HG03378 (cell line): ENCODE data around the gene DHRS1.

Source experiments
- ATAC-seq: cut with Tn5 transposase; IDR thresholded peaks from one replicate; pipeline ENCODE4 v1.9.1; 2021; ENCODE audit warnings: mild to moderate bottlenecking, moderate library complexity; ENCODE audit not compliant: unreplicated experiment

The DHRS1 gene

DNA sequence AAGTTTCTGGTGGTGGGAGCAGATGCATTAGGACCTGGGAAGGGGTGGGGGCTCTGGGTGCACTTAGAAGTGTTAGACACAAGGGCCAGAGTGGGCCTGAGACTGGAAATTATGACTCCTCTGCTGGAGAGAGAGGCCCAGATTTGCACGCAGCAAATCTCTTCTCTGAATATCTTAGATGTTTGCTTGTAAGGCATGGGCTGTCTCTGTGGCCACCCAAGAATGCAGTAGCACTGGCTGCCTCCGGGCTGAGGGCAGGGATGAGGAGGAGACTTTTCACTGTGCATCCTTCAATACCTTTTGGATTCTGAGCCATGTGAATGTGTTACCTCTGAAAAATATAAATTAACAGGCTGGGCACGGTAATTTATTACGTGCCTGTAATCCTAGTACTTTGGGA, 14.2 kb downstream of the DHRS1 start:
- ATAC-seq: no peak

- no peak for ATAC-seq
Measured at GRCh38 chr14:24284501-24285035, 15.0 kb downstream of the DHRS1 start.

GRCh38 chr14:24283796-24284460, 15.7 kb downstream of the DHRS1 start:
- ATAC-seq: no peak

- no peak for ATAC-seq
Measured at GRCh38 chr14:24282736-24283135, 16.8 kb downstream of the DHRS1 start.

GRCh38 chr14:24281636-24282035, 17.9 kb downstream of the DHRS1 start:
- ATAC-seq: no peak

- no peak for ATAC-seq
Measured at GRCh38 chr14:24280797-24281460, 18.7 kb downstream of the DHRS1 start.

- ATAC-seq: peak; percentile 56
Measured at GRCh38 chr14:24279301-24280186, 20.0 kb downstream of the DHRS1 start.

- no peak for ATAC-seq
Measured at GRCh38 chr14:24278424-24278823, 21.2 kb downstream of the DHRS1 start.

- ATAC-seq: no peak
Measured at GRCh38 chr14:24277606-24278321, 21.8 kb downstream of the DHRS1 start.

GRCh38 chr14:24277071-24277470, 22.5 kb downstream of the DHRS1 start:
- no peak for ATAC-seq

- peak; percentile 66 for ATAC-seq
Measured at GRCh38 chr14:24274101-24274543, 25.5 kb downstream of the DHRS1 start.

DNA sequence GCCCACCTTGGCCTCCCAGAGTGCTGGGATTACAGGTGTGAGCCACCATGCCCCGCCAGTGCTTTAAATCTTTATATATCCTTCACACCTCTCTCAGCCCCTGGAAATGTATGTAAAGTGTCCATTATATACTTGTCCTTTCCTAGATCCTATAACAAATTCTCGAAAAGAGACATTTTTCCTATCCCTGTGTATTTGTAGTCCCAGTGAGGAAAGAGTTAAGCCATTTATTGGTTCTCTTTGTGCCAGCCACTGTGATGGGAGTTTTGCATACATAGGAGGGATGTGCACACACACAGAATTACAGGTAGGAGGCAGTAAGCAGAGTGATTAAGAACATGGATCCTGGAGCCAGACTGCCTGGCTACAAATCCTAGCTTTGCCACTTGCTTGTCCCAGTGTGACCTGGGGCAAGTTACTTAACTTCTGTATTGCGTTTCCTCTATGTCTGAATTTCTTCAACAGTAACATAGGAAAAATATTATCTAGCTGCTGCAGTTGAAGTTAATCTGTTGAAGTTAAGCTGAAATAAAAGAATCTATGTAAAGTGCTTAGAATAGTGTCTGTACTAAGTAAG, 26.1 kb downstream of the DHRS1 start:
- ATAC-seq: no peak

- no peak for ATAC-seq
Measured at GRCh38 chr14:24272467-24272866, 27.1 kb downstream of the DHRS1 start.

DNA sequence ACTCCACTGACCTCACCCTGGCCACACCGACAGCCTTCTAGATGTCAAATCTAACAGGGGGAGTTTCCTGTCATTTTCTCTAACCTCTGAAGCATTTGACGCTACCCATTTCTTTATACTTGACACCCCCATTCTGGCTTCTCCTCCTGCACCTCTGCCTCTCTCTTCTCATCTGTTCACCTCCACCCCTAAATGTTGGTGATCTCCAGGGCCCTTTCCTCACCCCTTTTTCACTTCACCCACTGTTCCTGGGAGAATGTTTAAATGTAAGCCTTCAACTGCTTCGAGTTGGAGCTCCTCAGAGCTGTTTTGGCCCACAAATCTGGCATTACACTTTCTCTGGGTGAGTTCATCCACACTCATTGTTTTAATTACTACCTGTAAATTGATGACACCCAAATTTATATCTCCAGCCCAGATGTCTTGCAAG, 27.7 kb downstream of the DHRS1 start:
- no peak for ATAC-seq

DNA sequence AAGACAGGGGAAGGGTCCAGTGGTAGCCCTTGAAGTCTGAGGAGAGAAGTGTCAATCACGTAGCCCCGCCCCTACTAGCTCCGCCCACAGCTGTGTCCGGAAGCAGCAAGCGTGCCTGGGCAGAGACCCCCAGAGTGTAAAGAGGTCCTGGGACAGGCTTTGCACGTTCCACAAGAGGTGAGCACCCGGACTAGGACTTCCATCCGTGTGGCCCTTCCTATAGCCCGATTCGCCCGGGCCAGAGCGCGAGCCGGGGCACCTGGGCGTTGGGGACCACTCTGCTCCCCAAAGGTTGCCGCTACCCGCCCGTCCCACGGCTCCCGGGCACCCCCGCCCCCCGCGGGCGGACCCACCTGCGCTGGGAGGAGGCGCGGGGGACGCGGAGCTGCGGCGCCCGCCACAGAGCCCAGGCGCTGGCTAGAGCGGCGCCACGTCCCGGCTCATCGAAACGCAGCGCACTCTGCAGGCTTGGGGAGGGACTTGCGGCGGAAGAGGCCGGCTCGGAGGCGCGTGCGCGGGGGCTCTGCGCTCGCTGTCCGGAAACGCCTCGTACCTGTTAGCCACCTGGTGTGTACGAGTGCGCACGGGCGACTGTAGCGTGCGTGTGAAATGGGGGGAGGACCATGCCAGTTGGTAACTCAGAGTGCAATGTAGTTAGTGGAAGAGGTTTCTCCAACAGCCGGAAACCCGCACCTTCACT, 28.3 kb downstream of the DHRS1 start, which contains the start of gene RABGGTA:
Gene RABGGTA, minus strand, starts transcription at position 464 of the 700 bp plus-strand sequence. CDS start 482 bp downstream, outside the sequence.
- ATAC-seq: peak; percentile 66

- no peak for ATAC-seq
Measured at GRCh38 chr14:24270537-24271133, 28.9 kb downstream of the DHRS1 start.

DNA sequence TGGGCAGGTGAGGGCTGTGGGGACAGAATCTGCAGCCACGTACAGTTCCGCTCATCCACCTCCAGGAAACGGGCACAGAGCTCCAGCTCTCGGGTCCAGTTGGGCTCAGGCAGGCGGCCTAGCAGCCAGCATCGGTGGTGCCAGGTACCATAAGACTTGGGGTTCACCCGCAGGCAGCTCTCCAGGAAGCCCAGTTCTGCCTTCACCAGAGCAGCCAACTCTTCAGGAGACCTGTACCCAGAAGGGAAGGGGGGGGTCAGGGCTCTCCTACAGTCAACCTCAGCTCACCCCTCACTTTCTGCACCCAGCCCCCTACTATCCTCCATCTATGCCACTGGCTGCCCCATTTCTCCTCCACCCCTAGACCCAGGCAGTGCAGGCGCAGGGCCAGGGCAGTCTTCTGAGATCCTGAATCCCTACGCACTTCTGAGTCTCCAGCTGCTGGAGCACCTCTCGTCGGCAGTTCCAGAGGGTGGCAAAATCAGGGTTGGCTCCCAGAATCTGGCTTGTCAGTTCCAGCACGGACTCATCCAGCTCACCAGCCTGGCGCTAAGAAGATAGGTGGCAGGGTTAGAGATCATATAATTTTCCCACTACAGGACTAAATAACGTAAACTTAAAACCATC, 29.6 kb downstream of the DHRS1 start:
- ATAC-seq: no peak

- ATAC-seq: no peak
Measured at GRCh38 chr14:24269368-24269767, 30.2 kb downstream of the DHRS1 start.

DNA sequence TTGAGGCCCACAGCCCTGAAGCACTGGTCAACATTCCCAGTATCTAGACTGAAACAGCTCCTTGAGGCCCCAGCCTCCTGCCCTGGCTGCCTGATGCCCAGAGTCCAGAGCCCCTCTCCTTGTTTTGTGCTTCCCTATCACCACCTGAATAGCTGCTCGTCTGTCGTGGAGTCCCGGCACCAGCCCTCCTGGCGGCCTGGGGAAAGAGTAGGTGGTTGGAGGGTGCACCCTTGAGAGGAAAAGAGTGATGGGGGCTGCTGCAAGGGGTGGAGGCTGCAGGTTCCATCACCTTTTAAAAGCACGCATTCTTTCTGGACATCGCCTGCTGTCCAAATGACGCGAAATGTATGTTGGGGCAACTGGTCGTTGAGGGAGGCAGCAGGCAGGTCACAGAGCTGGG, 31.4 kb downstream of the DHRS1 start:
- ATAC-seq: no peak
